Esophagus (tissue), 2 donors: ENCODE measurements around the gene ST8SIA1. TPM values are rescaled to one million over a fixed set of nuclear protein-coding genes. Genes with fewer than 3 reads are reported as not detected.

Source experiments
- H3K27ac ChIP-seq, 2 donors: one replicate each; pipeline ENCODE4 v1.5.1; 2013; ENCODE audit warnings: low read depth in 2 of 2, mild to moderate bottlenecking in 2 of 2, inconsistent platforms in 1 of 2, low read length in 1 of 2, moderate library complexity in 1 of 2
- H3K27me3 ChIP-seq, 2 donors: one replicate each; pipeline ENCODE4 v1.6.1; 2013; ENCODE audit warnings: low read length in 2 of 2, control low read depth in 1 of 2, mild to moderate bottlenecking in 1 of 2; ENCODE audit not compliant: insufficient read depth in 2 of 2, control insufficient read depth in 1 of 2
- H3K36me3 ChIP-seq, 2 donors: one replicate each; pipeline ENCODE4 v1.6.1; 2013; ENCODE audit warnings: low read length in 1 of 2; ENCODE audit not compliant: control insufficient read depth in 2 of 2, insufficient read depth in 2 of 2
- H3K4me1 ChIP-seq, 2 donors: one replicate each; pipeline ENCODE4 v1.6.1; 2013; ENCODE audit warnings: low read length in 1 of 2; ENCODE audit not compliant: control insufficient read depth in 2 of 2, insufficient read depth in 2 of 2
- H3K4me3 ChIP-seq, 2 donors: one replicate each; pipeline ENCODE4 v1.5.1; 2013; ENCODE audit warnings: low read length in 2 of 2, mild to moderate bottlenecking in 2 of 2, low read depth in 1 of 2, moderate library complexity in 1 of 2
- H3K9me3 ChIP-seq, 2 donors: one replicate each; pipeline ENCODE4 v1.6.1; 2013; ENCODE audit warnings: mild to moderate bottlenecking in 2 of 2, low read depth in 1 of 2, low read length in 1 of 2, moderate library complexity in 1 of 2; ENCODE audit not compliant: control insufficient read depth in 2 of 2, insufficient read depth in 1 of 2
- WGBS, 2 donors: extraction: QIAGEN DNeasy Blood & Tissue Kit; methylation state at CpG; one replicate each; pipeline ENCODE4 v1.1.7; 2013; 5-methylcytosine and 5-hydroxymethylcytosine counted together
- polyA plus RNA-seq, 2 donors: library from polyadenylated mRNA; stranded (reverse); fragments of 200-250 nt; gene quantifications; one replicate each; pipeline ENCODE4 v1.2.3, GENCODE V29; 2013
- donor health status: healthy with polysubstance abuse.
- donor health status: Bipolar disorder and iron deficiency.

Gene ST8SIA1
- polyA plus RNA-seq, 2 donors, result 0.83 to 1.1 TPM

GRCh38 chr12:22357531-22357930 is 23.0 kb upstream of the ST8SIA1 start:
- H3K4me3 ChIP-seq, result no peak overlapping the region
- H3K27ac ChIP-seq, result no peak overlapping the region
- H3K4me1 ChIP-seq, result no peaks in the 10 kb centered on the region
- no peaks in the 10 kb centered on the region for H3K9me3 ChIP-seq
- H3K27me3 ChIP-seq, result no peaks in the 10 kb centered on the region
- WGBS, 2 donors, result 92 to 98% methylated on average over 3 of the region's 3 CpGs
- no peaks in the 10 kb centered on the region for H3K36me3 ChIP-seq

GRCh38 chr12:22356231-22356630 is 21.7 kb upstream of the ST8SIA1 start:
- no peak overlapping the region for H3K4me3 ChIP-seq
- H3K36me3 ChIP-seq, result no peaks in the 10 kb centered on the region
- WGBS, 2 donors, result 92 to 94% methylated on average over 1 of the region's 1 CpG
- no peaks in the 10 kb centered on the region for H3K9me3 ChIP-seq
- no peaks in the 10 kb centered on the region for H3K4me1 ChIP-seq
- no peaks in the 10 kb centered on the region for H3K27me3 ChIP-seq
- H3K27ac ChIP-seq, result no peak overlapping the region

GRCh38 chr12:22355011-22355580 is 20.6 kb upstream of the ST8SIA1 start:
- no peak overlapping the region for H3K4me3 ChIP-seq

GRCh38 chr12:22353615-22354325 is 19.3 kb upstream of the ST8SIA1 start:
- Histone ChIP-seq H3K27ac (no peak overlapping the region), H3K27me3 (no peaks in the 10 kb centered on the region), H3K36me3 (no peaks in the 10 kb centered on the region), H3K4me1 (no peaks in the 10 kb centered on the region), H3K4me3 (no peak overlapping the region), H3K9me3 (no peaks in the 10 kb centered on the region)
- 94 to 98% methylated on average over 1 of the region's 1 CpG for WGBS, 2 donors

More at GRCh38 chr12:22355011-22355580, 20.6 kb upstream of the ST8SIA1 start:
- Histone ChIP-seq H3K36me3 (no peaks in the 10 kb centered on the region), H3K27me3 (no peaks in the 10 kb centered on the region), H3K9me3 (no peaks in the 10 kb centered on the region), H3K4me1 (no peaks in the 10 kb centered on the region), H3K27ac (no peak overlapping the region)
- WGBS, 2 donors, result 80 to 85% methylated on average over 5 of the region's 5 CpGs

- Histone ChIP-seq H3K27ac (no peak overlapping the region), H3K4me1 (no peaks in the 10 kb centered on the region), H3K9me3 (no peaks in the 10 kb centered on the region), H3K36me3 (no peaks in the 10 kb centered on the region), H3K4me3 (no peak overlapping the region), H3K27me3 (no peaks in the 10 kb centered on the region)
- WGBS, 2 donors, result 51 to 54% methylated on average over 4 of the region's 4 CpGs
Measured at GRCh38 chr12:22350886-22351285, 16.4 kb upstream of the ST8SIA1 start.

GRCh38 chr12:22348208-22348607 is 13.7 kb upstream of the ST8SIA1 start:
- no peaks in the 10 kb centered on the region for H3K27me3 ChIP-seq
- H3K4me3 ChIP-seq, result no peak overlapping the region
- H3K27ac ChIP-seq, result no peak overlapping the region
- no peaks in the 10 kb centered on the region for H3K36me3 ChIP-seq
- WGBS, 2 donors, result 88 to 91% methylated on average over 5 of the region's 5 CpGs
- H3K4me1 ChIP-seq, result no peaks in the 10 kb centered on the region
- no peaks in the 10 kb centered on the region for H3K9me3 ChIP-seq

GRCh38 chr12:22340143-22340542 is 5.6 kb upstream of the ST8SIA1 start:
- Histone ChIP-seq H3K27ac (no peak overlapping the region), H3K36me3 (no peaks in the 10 kb centered on the region), H3K27me3 (no peaks in the 10 kb centered on the region), H3K4me1 (no peaks in the 10 kb centered on the region), H3K4me3 (no peak overlapping the region), H3K9me3 (no peaks in the 10 kb centered on the region)
- WGBS, 2 donors, result 86 to 95% methylated on average over 4 of the region's 4 CpGs

- Histone ChIP-seq H3K4me1 (no peaks in the 10 kb centered on the region), H3K27ac (no peak overlapping the region), H3K4me3 (no peak overlapping the region), H3K27me3 (no peaks in the 10 kb centered on the region), H3K36me3 (no peaks in the 10 kb centered on the region), H3K9me3 (no peaks in the 10 kb centered on the region)
- 94 to 95% methylated on average over 9 of the region's 9 CpGs for WGBS, 2 donors
Measured at GRCh38 chr12:22339691-22340090, 5.2 kb upstream of the ST8SIA1 start.

GRCh38 chr12:22335794-22336166 is 1.3 kb upstream of the ST8SIA1 start:
- H3K27ac ChIP-seq, result peak overlapping the region in 1 of 2 donors; percentile 35
- no peaks in the 10 kb centered on the region for H3K27me3 ChIP-seq
- peaks cover 0 to 2% of the 10 kb centered on the region in 2 donors for H3K4me1 ChIP-seq
- peak overlapping the region in 1 of 2 donors; percentile 70 for H3K4me3 ChIP-seq
- 3 to 5% methylated on average over 6 of the region's 6 CpGs for WGBS, 2 donors
- H3K36me3 ChIP-seq, result no peaks in the 10 kb centered on the region
- H3K9me3 ChIP-seq, result no peaks in the 10 kb centered on the region
